HepG2 (cell line): Measurements from ENCODE around the gene SYMPK. TPM values are rescaled to one million over a fixed set of nuclear protein-coding genes. Genes with fewer than 3 reads are reported as not detected.

Experiments used
- TOE1 ChIP-seq: sonication (generic); formaldehyde crosslinking; IDR thresholded peaks from 2 replicates; pipeline ENCODE4 v1.4.0; 2020; ENCODE audit warnings: mild to moderate bottlenecking, missing genetic modification reagents
- ZBTB37 ChIP-seq: sonication (generic); formaldehyde crosslinking; IDR thresholded peaks from 2 replicates; pipeline ENCODE4 v1.4.0; 2020; ENCODE audit warnings: mild to moderate bottlenecking, missing genetic modification reagents
- ZFP91 ChIP-seq: sonication (generic); formaldehyde crosslinking; IDR thresholded peaks from 2 replicates; pipeline ENCODE4 v1.9.0; 2022; ENCODE audit warnings: missing genetic modification reagents, mild to moderate bottlenecking, borderline replicate concordance
- ZNF572 ChIP-seq: sonication (generic); formaldehyde crosslinking; IDR thresholded peaks from 2 replicates; pipeline ENCODE4 v1.5.1; 2020; ENCODE audit warnings: mild to moderate bottlenecking, missing genetic modification reagents
- ZNF646 ChIP-seq: sonication (generic); formaldehyde crosslinking; IDR thresholded peaks from 2 replicates; pipeline ENCODE4 v1.9.0; 2021; ENCODE audit warnings: mild to moderate bottlenecking, missing genetic modification reagents
- ZNF800 ChIP-seq: sonication (generic); formaldehyde crosslinking; IDR thresholded peaks from 2 replicates; pipeline ENCODE4 v1.4.0; 2020; ENCODE audit warnings: missing genetic modification reagents
- polyA plus RNA-seq, 8 experiments: library from polyadenylated mRNA; depleted of rRNA in 3 of 8; stranded (reverse) in 7 of 8; unstranded in 1 of 8; fragments of >200 nt; fragmentation: Illumina TruSeq in 4 of 8; extraction: Trizol in 4 of 8; gene quantifications; 2 replicates each; pipeline versions ENCODE4 v1.2.1 to v1.2.3, GENCODE V29; 2011 to 2016; ENCODE audit warnings: low read depth in 4 of 8, missing spikeins in 1 of 8, mixed read lengths in 1 of 8; ENCODE audit not compliant: insufficient read depth in 1 of 8
- total RNA-seq, 5 experiments: library from RNA; depleted of rRNA; stranded (reverse); fragments of >200 nt; fragmentation: Illumina TruSeq; extraction: Trizol; gene quantifications; 2 replicates each; pipeline ENCODE4 v1.2.3, GENCODE V29; 2016; ENCODE audit warnings: low read depth in 1 of 5
- TF ChIP-seq, protein P1 (sequence below): sonication (generic); formaldehyde crosslinking; IDR thresholded peaks from 2 replicates; pipeline ENCODE4 v1.5.1; 2020; ENCODE audit warnings: mild to moderate bottlenecking, missing genetic modification reagents, borderline replicate concordance

The SYMPK gene
- total and polyA plus RNA-seq, 2 of the 13 experiments (the other 11 are each of a cell fraction or from before 2014, with no cell fraction given), result 21.9 to 55.7 TPM

DNA sequence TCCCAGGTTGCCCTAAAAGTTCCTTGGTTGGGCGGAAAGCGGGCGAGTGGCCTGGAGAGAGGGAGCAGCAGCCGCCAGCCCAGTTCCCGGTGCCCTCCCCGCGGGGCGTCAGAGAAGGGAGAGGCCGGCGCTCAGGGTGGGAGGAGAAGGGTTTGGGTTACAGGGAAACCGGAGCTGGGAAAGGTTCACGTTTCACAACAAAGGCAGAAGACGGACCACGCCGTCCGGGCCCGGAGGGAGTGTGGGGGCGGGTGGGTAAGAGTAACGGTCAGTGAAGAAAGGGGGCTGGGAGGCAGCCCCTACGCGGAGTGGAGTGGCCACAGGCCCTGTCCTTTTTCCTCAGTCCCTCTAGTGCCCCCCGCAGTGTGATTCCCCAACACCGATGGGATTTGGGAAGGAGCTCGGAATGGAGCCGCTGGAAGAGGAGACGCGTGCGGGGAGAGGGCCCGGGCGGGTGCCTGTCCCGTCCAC lies 95.5 kb downstream of the SYMPK start (continued):
- TF ChIP-seq, protein P1, sequence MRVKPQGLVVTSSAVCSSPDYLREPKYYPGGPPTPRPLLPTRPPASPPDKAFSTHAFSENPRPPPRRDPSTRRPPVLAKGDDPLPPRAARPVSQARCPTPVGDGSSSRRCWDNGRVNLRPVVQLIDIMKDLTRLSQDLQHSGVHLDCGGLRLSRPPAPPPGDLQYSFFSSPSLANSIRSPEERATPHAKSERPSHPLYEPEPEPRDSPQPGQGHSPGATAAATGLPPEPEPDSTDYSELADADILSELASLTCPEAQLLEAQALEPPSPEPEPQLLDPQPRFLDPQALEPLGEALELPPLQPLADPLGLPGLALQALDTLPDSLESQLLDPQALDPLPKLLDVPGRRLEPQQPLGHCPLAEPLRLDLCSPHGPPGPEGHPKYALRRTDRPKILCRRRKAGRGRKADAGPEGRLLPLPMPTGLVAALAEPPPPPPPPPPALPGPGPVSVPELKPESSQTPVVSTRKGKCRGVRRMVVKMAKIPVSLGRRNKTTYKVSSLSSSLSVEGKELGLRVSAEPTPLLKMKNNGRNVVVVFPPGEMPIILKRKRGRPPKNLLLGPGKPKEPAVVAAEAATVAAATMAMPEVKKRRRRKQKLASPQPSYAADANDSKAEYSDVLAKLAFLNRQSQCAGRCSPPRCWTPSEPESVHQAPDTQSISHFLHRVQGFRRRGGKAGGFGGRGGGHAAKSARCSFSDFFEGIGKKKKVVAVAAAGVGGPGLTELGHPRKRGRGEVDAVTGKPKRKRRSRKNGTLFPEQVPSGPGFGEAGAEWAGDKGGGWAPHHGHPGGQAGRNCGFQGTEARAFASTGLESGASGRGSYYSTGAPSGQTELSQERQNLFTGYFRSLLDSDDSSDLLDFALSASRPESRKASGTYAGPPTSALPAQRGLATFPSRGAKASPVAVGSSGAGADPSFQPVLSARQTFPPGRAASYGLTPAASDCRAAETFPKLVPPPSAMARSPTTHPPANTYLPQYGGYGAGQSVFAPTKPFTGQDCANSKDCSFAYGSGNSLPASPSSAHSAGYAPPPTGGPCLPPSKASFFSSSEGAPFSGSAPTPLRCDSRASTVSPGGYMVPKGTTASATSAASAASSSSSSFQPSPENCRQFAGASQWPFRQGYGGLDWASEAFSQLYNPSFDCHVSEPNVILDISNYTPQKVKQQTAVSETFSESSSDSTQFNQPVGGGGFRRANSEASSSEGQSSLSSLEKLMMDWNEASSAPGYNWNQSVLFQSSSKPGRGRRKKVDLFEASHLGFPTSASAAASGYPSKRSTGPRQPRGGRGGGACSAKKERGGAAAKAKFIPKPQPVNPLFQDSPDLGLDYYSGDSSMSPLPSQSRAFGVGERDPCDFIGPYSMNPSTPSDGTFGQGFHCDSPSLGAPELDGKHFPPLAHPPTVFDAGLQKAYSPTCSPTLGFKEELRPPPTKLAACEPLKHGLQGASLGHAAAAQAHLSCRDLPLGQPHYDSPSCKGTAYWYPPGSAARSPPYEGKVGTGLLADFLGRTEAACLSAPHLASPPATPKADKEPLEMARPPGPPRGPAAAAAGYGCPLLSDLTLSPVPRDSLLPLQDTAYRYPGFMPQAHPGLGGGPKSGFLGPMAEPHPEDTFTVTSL (CRISPR knock-in tag), result no peak
- TF ChIP-seq TOE1, result no peak
- TF ChIP-seq ZNF800, result no peak
- TF ChIP-seq ZBTB37 (CRISPR knock-in tag), result no peak
- no peak for TF ChIP-seq ZNF646 (CRISPR knock-in tag)
- no peak for TF ChIP-seq ZNF572
- no peak; the same call in 1 of the 2 replicates for TF ChIP-seq ZFP91 (CRISPR knock-in tag)
